Spinal cord (tissue), 10 donors: ENCODE data around the gene EIF4A2. TPM values are rescaled to one million over a fixed set of nuclear protein-coding genes. Genes with fewer than 3 reads are reported as not detected.

Experiments used
- DNase-seq, 6 donors: peaks; one replicate each; pipeline versions ENCODE4 v3.0.0 to v3.0.0-alpha.2; 2013 to 2015; ENCODE audit warnings: low spot score in 6 of 6, low read depth in 4 of 6
- H3K27ac ChIP-seq: one replicate; pipeline ENCODE4 v1.5.1; 2013; ENCODE audit warnings: low read depth, low read length, control low read depth
- H3K27me3 ChIP-seq: one replicate; pipeline ENCODE4 v1.6.1; 2013; ENCODE audit warnings: low read length; ENCODE audit not compliant: control insufficient read depth, insufficient read depth
- H3K36me3 ChIP-seq: one replicate; pipeline ENCODE4 v1.6.1; 2013; ENCODE audit warnings: low read length; ENCODE audit not compliant: control insufficient read depth, insufficient read depth
- H3K4me1 ChIP-seq: one replicate; pipeline ENCODE4 v1.6.1; 2013; ENCODE audit warnings: low read length; ENCODE audit not compliant: control insufficient read depth, insufficient read depth
- H3K4me3 ChIP-seq: one replicate; pipeline ENCODE4 v1.5.1; 2013; ENCODE audit warnings: low read depth, low read length, control low read depth
- H3K9me3 ChIP-seq: one replicate; pipeline ENCODE4 v1.6.1; 2013; ENCODE audit warnings: low read length; ENCODE audit not compliant: control insufficient read depth, insufficient read depth
- WGBS: methylation state at CpG from one replicate; pipeline ENCODE4 v1.1.5; 2013; ENCODE audit warnings: missing lambda C conversion rate; ENCODE audit not compliant: insufficient coverage; 5-methylcytosine and 5-hydroxymethylcytosine counted together
- polyA plus RNA-seq, 2 donors: library from polyadenylated mRNA; unstranded; fragments of 120-200 nt; gene quantifications; one replicate each; pipeline ENCODE4 v1.2.1, GENCODE V29; 2013; ENCODE audit not compliant: insufficient read length in 2 of 2
- small RNA-seq: library from RNA; depleted of rRNA; stranded (forward); fragments of <200 nt; gene quantifications from one replicate; pipeline ENCODE3, GENCODE V24; 2014; ENCODE audit warnings: low replicate concordance
- total RNA-seq, 2 donors: library from RNA; depleted of rRNA in 1 of 2; stranded (reverse); fragments of 120-200 nt in 1 of 2; fragments of >200 nt in 1 of 2; gene quantifications; one replicate each; pipeline versions ENCODE4 v1.2.3 to v1.2.4, GENCODE V29; 2013 to 2014
- donor health status: healthy.

The EIF4A2 gene
- total and polyA plus RNA-seq, 4 donors: 611 to 784 (median 662) TPM

GRCh38 chr3:186825872-186826409 is 42.6 kb downstream of the EIF4A2 start:
- DNase-seq: peak in 1 of 6 donors; percentile 19
- H3K27ac ChIP-seq: peak overlapping the region; percentile 15
- no peaks in the 10 kb centered on the region for H3K36me3 ChIP-seq
- peaks cover 35% of the 10 kb centered on the region for H3K4me1 ChIP-seq
- H3K4me3 ChIP-seq: peak overlapping the region; percentile 39
- WGBS: 38% methylated on average over 8 of the region's 11 CpGs
- no peaks in the 10 kb centered on the region for H3K9me3 ChIP-seq
- peaks cover 61% of the 10 kb centered on the region for H3K27me3 ChIP-seq

- Histone ChIP-seq H3K4me3 (peak overlapping the region; percentile 39), H3K27me3 (peaks cover 61% of the 10 kb centered on the region), H3K9me3 (no peaks in the 10 kb centered on the region), H3K36me3 (no peaks in the 10 kb centered on the region), H3K27ac (peak overlapping the region; percentile 15), H3K4me1 (peaks cover 35% of the 10 kb centered on the region)
- peak in 1 of 6 donors; percentile 10 for DNase-seq
- 22% methylated on average over 10 of the region's 14 CpGs for WGBS
Observed at GRCh38 chr3:186826410-186826975, 43.1 kb downstream of the EIF4A2 start.

- H3K4me1 ChIP-seq: peaks cover 35% of the 10 kb centered on the region
- peak overlapping the region; percentile 39 for H3K4me3 ChIP-seq
- DNase-seq: peak; percentile 63 to 95 (median 80)
- H3K36me3 ChIP-seq: no peaks in the 10 kb centered on the region
- no peaks in the 10 kb centered on the region for H3K9me3 ChIP-seq
- WGBS: under 1% methylated on average over 73 of the region's 80 CpGs
- H3K27me3 ChIP-seq: peaks cover 63% of the 10 kb centered on the region
- no peak overlapping the region for H3K27ac ChIP-seq
Observed at GRCh38 chr3:186826976-186827857, 43.8 kb downstream of the EIF4A2 start.

- H3K27me3 ChIP-seq: peaks cover 68% of the 10 kb centered on the region
- H3K4me1 ChIP-seq: peaks cover 35% of the 10 kb centered on the region
- H3K4me3 ChIP-seq: no peak overlapping the region
- DNase-seq: no peak
- H3K27ac ChIP-seq: no peak overlapping the region
- H3K9me3 ChIP-seq: no peaks in the 10 kb centered on the region
- no peaks in the 10 kb centered on the region for H3K36me3 ChIP-seq
- 19% methylated on average over 3 of the region's 5 CpGs for whole genome bisulfite sequencing
Observed at GRCh38 chr3:186828340-186828739, 45.0 kb downstream of the EIF4A2 start.

GRCh38 chr3:186831798-186832197 is 48.4 kb downstream of the EIF4A2 start:
- H3K27me3 ChIP-seq: peaks cover 44% of the 10 kb centered on the region
- H3K4me1 ChIP-seq: peaks cover 9% of the 10 kb centered on the region
- no peak overlapping the region for H3K4me3 ChIP-seq
- WGBS: 90% methylated on average over 2 of the region's 4 CpGs
- H3K36me3 ChIP-seq: no peaks in the 10 kb centered on the region
- H3K27ac ChIP-seq: no peak overlapping the region
- H3K9me3 ChIP-seq: no peaks in the 10 kb centered on the region
- DNase-seq: no peak

- H3K27me3 ChIP-seq: peaks cover 44% of the 10 kb centered on the region
- no peak overlapping the region for H3K4me3 ChIP-seq
- no peak overlapping the region for H3K27ac ChIP-seq
- no peaks in the 10 kb centered on the region for H3K36me3 ChIP-seq
- DNase-seq: no peak
- H3K4me1 ChIP-seq: peaks cover 6% of the 10 kb centered on the region
- no CpG with 5 or more reads among the region's 1 CpG for WGBS
- H3K9me3 ChIP-seq: no peaks in the 10 kb centered on the region
Observed at GRCh38 chr3:186832276-186832675, 48.9 kb downstream of the EIF4A2 start.

Small RNAs within 50 kb of the gene (small RNA-seq; reads per million reads assigned to genes)
- gene RF00092 (not detected), gene RNU6-1105P (not detected), gene SNORA4 (not detected), gene SNORA63 (not detected), gene SNORA81 (not detected), gene SNORD2 (not detected)

Other genes starting within 250 kb of the EIF4A2 start
- 1 to 10 TPM; 1.4 to 5.1 TPM for gene CRYGS, start 239.2 kb upstream of the EIF4A2 start, total RNA-seq
- gene CRYGS, start 239.2 kb upstream of the EIF4A2 start, polyA plus RNA-seq: 1 to 10 TPM; 6.1 to 9.8 TPM
- gene TBCCD1, start 216.2 kb upstream of the EIF4A2 start, total RNA-seq: 10 to 100 TPM; 25.5 to 30.1 TPM
- gene TBCCD1, start 216.2 kb upstream of the EIF4A2 start, polyA plus RNA-seq: 10 to 100 TPM; 17.1 to 18.6 TPM
- gene DNAJB11, start 212.9 kb upstream of the EIF4A2 start, total RNA-seq: 10 to 100 TPM; 45.7 to 57.4 TPM
- gene DNAJB11, start 212.9 kb upstream of the EIF4A2 start, polyA plus RNA-seq: 10 to 100 TPM; 67.0 to 71.6 TPM
- gene AHSG, start 170.5 kb upstream of the EIF4A2 start, total RNA-seq: 1 to 10 TPM in 1 of 2 donors, not detected in 1; 1.5 TPM
- under 1 TPM; 0.27 to 0.42 TPM for gene AHSG, start 170.5 kb upstream of the EIF4A2 start, polyA plus RNA-seq
- not detected for gene FETUB, start 143.2 kb upstream of the EIF4A2 start, total RNA-seq
- under 1 TPM in 1 of 2 donors, not detected in 1; 0.11 TPM for gene FETUB, start 143.2 kb upstream of the EIF4A2 start, polyA plus RNA-seq
- gene HRG, start 117.6 kb upstream of the EIF4A2 start, total RNA-seq: under 1 TPM in 1 of 2 donors, not detected in 1; 0.11 TPM
- gene HRG, start 117.6 kb upstream of the EIF4A2 start, polyA plus RNA-seq: under 1 TPM in 1 of 2 donors, not detected in 1; 0.17 TPM
- under 1 TPM in 1 of 2 donors, not detected in 1; 0.17 TPM for gene KNG1, start 66.2 kb upstream of the EIF4A2 start, total RNA-seq
- gene KNG1, start 66.2 kb upstream of the EIF4A2 start, polyA plus RNA-seq: under 1 TPM; 0.45 to 0.63 TPM
- gene RFC4, start 22.9 kb downstream of the EIF4A2 start, total RNA-seq: 10 to 100 TPM; 21.7 to 31.9 TPM
- gene RFC4, start 22.9 kb downstream of the EIF4A2 start, polyA plus RNA-seq: 10 to 100 TPM; 30.8 to 35.1 TPM
- gene ADIPOQ, start 59.1 kb downstream of the EIF4A2 start, total RNA-seq: under 1 TPM in 1 of 2 donors, not detected in 1; under 0.01 TPM
- under 1 TPM in 1 of 2 donors, not detected in 1; 0.08 TPM for gene ADIPOQ, start 59.1 kb downstream of the EIF4A2 start, polyA plus RNA-seq
- gene ST6GAL1, start 146.9 kb downstream of the EIF4A2 start, total RNA-seq: 10 to 100 TPM; 28.9 to 33.5 TPM
- 10 to 100 TPM; 35.8 to 44.6 TPM for gene ST6GAL1, start 146.9 kb downstream of the EIF4A2 start, polyA plus RNA-seq